ENCODE results near the gene CYP2F1.

GRCh38 chr19:41156207-41156606 is 42.0 kb downstream of the CYP2F1 start:
- TF ChIP-seq CTCF (IDR thresholded peaks at IDR 0.05) = no peak
- no peak for TF ChIP-seq POLR2A (IDR thresholded peaks at IDR 0.05)
- TF ChIP-seq EP300 (IDR thresholded peaks at IDR 0.05) = no peak
